Suprapubic skin (tissue), 4 donors: ENCODE data around the gene SPOCK1. TPM values are rescaled to one million over a fixed set of nuclear protein-coding genes. Genes with fewer than 3 reads are reported as not detected.
A peak's percentile ranks its signal among the peaks of the same experiment; 100 is the strongest.

ENCODE experiments used
- DNase-seq, 2 donors: peaks; one replicate each; pipeline ENCODE4 v3.0.0-alpha.2; 2019; ENCODE audit warnings: low spot score in 2 of 2
- H3K27ac ChIP-seq: fragments of 200-600 bp; sonication (generic); one replicate; pipeline ENCODE4 v1.5.1; 2019
- H3K27me3 ChIP-seq: fragments of 200-600 bp; sonication (generic); one replicate; pipeline ENCODE4 v1.5.1; 2019
- H3K36me3 ChIP-seq: fragments of 200-600 bp; sonication (generic); one replicate; pipeline ENCODE4 v1.5.1; 2019
- H3K4me1 ChIP-seq: fragments of 200-600 bp; sonication (generic); one replicate; pipeline ENCODE4 v1.5.1; 2019
- H3K4me3 ChIP-seq: fragments of 200-600 bp; sonication (generic); one replicate; pipeline ENCODE4 v1.5.1; 2019; ENCODE audit warnings: mild to moderate bottlenecking
- H3K9me3 ChIP-seq: fragments of 200-600 bp; sonication (generic); one replicate; pipeline ENCODE4 v1.5.1; 2019
- EP300 ChIP-seq: sonication (generic); formaldehyde crosslinking; IDR thresholded peaks from one replicate; pipeline ENCODE4 v1.6.1; 2017; ENCODE audit warnings: antibody characterized with exemption
- POLR2A ChIP-seq, 2 donors: fragments of 450-650 bp; IDR thresholded peaks; one replicate each; pipeline ENCODE4 v1.6.1; 2017; ENCODE audit warnings: antibody characterized with exemption in 2 of 2, mild to moderate bottlenecking in 2 of 2, moderate library complexity in 2 of 2
- POLR2AphosphoS5 ChIP-seq, 3 donors: sonication (generic); formaldehyde crosslinking; IDR thresholded peaks; one replicate each; pipeline ENCODE4 v1.6.1; 2017; ENCODE audit warnings: antibody characterized with exemption in 3 of 3
- WGBS: methylation state at CpG from one replicate; pipeline ENCODE4 v1.1.5; 2018; 5-methylcytosine and 5-hydroxymethylcytosine counted together
- total RNA-seq, 4 donors: library from RNA; depleted of rRNA; stranded (reverse); fragments of >200 nt; gene quantifications; one replicate each; pipeline ENCODE4 v1.1.0, GENCODE V29; 2016
- TF ChIP-seq, protein P1 (sequence below), 2 donors: fragments of 200-600 bp in 1 of 2; fragments of 450-650 bp in 1 of 2; sonication (generic) in 1 of 2; IDR thresholded peaks; one replicate each; pipeline ENCODE4 v1.5.1; 2016 to 2019; ENCODE audit warnings: antibody characterized with exemption in 2 of 2, mild to moderate bottlenecking in 1 of 2, moderate library complexity in 1 of 2

The SPOCK1 gene
- total RNA-seq, 4 donors from 2014 or later = 3.9 to 11.6 (median 5.4) TPM

DNA sequence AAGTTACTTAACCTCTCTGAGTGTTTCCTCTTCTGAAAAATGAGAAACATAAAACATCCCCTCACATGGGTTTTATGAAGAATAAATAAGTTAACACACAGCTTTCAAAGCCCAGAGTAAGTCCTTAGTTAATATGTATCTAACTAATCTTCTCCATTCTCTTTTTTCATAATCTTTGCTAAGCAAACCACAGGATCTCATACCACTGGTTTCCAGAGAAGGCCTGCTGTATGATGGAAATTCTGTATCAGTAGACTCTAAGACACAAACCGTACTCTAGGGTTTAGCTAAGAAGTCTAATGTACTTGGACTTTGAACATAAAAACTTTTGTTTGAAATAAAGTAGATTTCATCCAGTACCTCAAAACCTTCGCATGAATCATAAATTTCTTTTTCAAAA, 307.9 kb downstream of the SPOCK1 start:
- Histone ChIP-seq H3K4me1 (no peaks in the 10 kb centered on the region), H3K9me3 (no peaks in the 10 kb centered on the region), H3K27me3 (no peaks in the 10 kb centered on the region), H3K4me3 (no peak overlapping the region), H3K27ac (no peak overlapping the region), H3K36me3 (no peaks in the 10 kb centered on the region)
- WGBS = 47% methylated on average over 2 of the region's 2 CpGs
- no peak for DNase-seq
- no peak for TF ChIP-seq POLR2AphosphoS5 (IDR thresholded peaks at IDR 0.05)
- TF ChIP-seq, protein P1, sequence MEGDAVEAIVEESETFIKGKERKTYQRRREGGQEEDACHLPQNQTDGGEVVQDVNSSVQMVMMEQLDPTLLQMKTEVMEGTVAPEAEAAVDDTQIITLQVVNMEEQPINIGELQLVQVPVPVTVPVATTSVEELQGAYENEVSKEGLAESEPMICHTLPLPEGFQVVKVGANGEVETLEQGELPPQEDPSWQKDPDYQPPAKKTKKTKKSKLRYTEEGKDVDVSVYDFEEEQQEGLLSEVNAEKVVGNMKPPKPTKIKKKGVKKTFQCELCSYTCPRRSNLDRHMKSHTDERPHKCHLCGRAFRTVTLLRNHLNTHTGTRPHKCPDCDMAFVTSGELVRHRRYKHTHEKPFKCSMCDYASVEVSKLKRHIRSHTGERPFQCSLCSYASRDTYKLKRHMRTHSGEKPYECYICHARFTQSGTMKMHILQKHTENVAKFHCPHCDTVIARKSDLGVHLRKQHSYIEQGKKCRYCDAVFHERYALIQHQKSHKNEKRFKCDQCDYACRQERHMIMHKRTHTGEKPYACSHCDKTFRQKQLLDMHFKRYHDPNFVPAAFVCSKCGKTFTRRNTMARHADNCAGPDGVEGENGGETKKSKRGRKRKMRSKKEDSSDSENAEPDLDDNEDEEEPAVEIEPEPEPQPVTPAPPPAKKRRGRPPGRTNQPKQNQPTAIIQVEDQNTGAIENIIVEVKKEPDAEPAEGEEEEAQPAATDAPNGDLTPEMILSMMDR (IDR thresholded peaks at IDR 0.05) = no peak
- no peak for TF ChIP-seq POLR2A (IDR thresholded peaks at IDR 0.05)
- TF ChIP-seq EP300 = no peak

- no peaks in the 10 kb centered on the region for H3K27me3 ChIP-seq
- H3K9me3 ChIP-seq = no peaks in the 10 kb centered on the region
- TF ChIP-seq POLR2A (IDR thresholded peaks at IDR 0.05) = no peak
- no peak overlapping the region for H3K27ac ChIP-seq
- H3K36me3 ChIP-seq = no peaks in the 10 kb centered on the region
- H3K4me1 ChIP-seq = no peaks in the 10 kb centered on the region
- no peak for DNase-seq
- no peak overlapping the region for H3K4me3 ChIP-seq
These were observed 308.7 kb downstream of the SPOCK1 start for GRCh38 chr5:137190441-137190840.

GRCh38 chr5:137190031-137190430, 309.1 kb downstream of the SPOCK1 start:
- Histone ChIP-seq H3K9me3 (no peaks in the 10 kb centered on the region), H3K27ac (no peak overlapping the region), H3K36me3 (no peaks in the 10 kb centered on the region), H3K4me3 (no peak overlapping the region), H3K27me3 (no peaks in the 10 kb centered on the region), H3K4me1 (no peaks in the 10 kb centered on the region)
- 44% methylated on average over 2 of the region's 2 CpGs for WGBS
- TF ChIP-seq, protein P1 (IDR thresholded peaks at IDR 0.05) = no peak
- TF ChIP-seq EP300 = no peak
- DNase-seq = no peak

DNA sequence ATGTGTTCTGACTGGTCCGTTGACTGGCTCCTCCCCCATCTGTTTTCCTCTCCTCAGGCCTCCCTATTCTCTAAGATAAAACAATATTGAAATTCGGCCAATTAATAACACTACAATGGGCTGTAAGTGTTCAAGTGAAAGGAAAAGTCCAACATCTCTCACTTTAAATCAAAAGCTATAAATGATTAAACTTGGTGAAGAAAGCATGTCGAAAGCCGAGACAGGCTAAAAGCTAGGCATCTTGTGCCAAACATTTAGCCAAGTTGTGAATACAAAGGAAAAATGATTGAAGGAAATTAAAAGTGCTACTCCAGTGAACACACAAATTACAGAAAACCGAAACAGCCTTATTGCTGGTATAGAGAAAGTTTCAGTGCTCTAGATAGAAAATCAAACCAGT, 310.6 kb downstream of the SPOCK1 start:
- no peaks in the 10 kb centered on the region for H3K4me1 ChIP-seq
- TF ChIP-seq, protein P1 (IDR thresholded peaks at IDR 0.05) = no peak
- TF ChIP-seq EP300 (no peak), POLR2AphosphoS5 (IDR thresholded peaks at IDR 0.05) (no peak), POLR2A (IDR thresholded peaks at IDR 0.05) (no peak)
- H3K27me3 ChIP-seq = no peaks in the 10 kb centered on the region
- no peak for DNase-seq
- H3K9me3 ChIP-seq = no peaks in the 10 kb centered on the region
- H3K4me3 ChIP-seq = no peak overlapping the region
- H3K27ac ChIP-seq = no peak overlapping the region
- WGBS = 87% methylated on average over 5 of the region's 5 CpGs
- H3K36me3 ChIP-seq = no peaks in the 10 kb centered on the region

GRCh38 chr5:137186759-137187461, 312.2 kb downstream of the SPOCK1 start:
- 70% methylated on average over 5 of the region's 5 CpGs for WGBS
- H3K4me1 ChIP-seq = no peaks in the 10 kb centered on the region
- no peak overlapping the region for H3K4me3 ChIP-seq
- TF ChIP-seq POLR2AphosphoS5 (IDR thresholded peaks at IDR 0.05) (no peak), POLR2A (IDR thresholded peaks at IDR 0.05) (no peak), EP300 (no peak)
- TF ChIP-seq, protein P1 (IDR thresholded peaks at IDR 0.05) = no peak
- H3K27me3 ChIP-seq = no peaks in the 10 kb centered on the region
- H3K36me3 ChIP-seq = no peaks in the 10 kb centered on the region
- H3K9me3 ChIP-seq = no peaks in the 10 kb centered on the region
- peak in 1 of 2 donors; percentile 69 for DNase-seq
- no peak overlapping the region for H3K27ac ChIP-seq

DNA sequence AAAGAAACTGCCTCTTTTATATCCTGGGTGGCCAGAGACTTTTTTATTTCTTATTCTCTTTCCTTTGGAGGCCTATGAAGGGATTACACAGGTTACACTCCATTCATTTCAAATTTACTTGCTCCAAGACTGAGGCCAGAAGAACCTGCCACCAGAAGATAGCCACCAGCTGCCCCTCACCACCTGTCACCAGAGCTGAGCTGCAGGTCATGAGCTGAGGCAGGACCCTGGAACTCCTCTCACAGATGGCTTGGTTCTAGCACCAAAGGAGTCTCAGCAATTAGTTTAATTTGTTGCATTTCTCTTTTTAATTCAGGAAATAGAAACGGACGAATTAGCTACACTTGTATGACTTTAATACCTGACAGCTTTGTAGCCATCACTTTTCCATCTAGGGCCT, 313.9 kb downstream of the SPOCK1 start:
- Histone ChIP-seq H3K4me3 (no peak overlapping the region), H3K27ac (no peak overlapping the region), H3K4me1 (no peaks in the 10 kb centered on the region), H3K36me3 (no peaks in the 10 kb centered on the region), H3K27me3 (no peaks in the 10 kb centered on the region), H3K9me3 (no peaks in the 10 kb centered on the region)
- 89% methylated on average over 2 of the region's 2 CpGs for WGBS
- TF ChIP-seq, protein P1 (IDR thresholded peaks at IDR 0.05) = no peak
- no peak for TF ChIP-seq EP300
- TF ChIP-seq POLR2A (IDR thresholded peaks at IDR 0.05) = no peak
- no peak for TF ChIP-seq POLR2AphosphoS5 (IDR thresholded peaks at IDR 0.05)
- DNase-seq = no peak
